Fibroblast of villous mesenchyme (primary cell): Measurements from ENCODE around the gene IFNK. TPM values are rescaled to one million over a fixed set of nuclear protein-coding genes. Genes with fewer than 3 reads are reported as not detected.

ENCODE experiments used
- DNase-seq: peaks from one replicate; pipeline ENCODE4 v3.0.0-alpha.2; 2010; ENCODE audit warnings: low read depth
- H3K4me3 ChIP-seq: 2 replicates; pipeline ENCODE4 v1.5.1; 2011; ENCODE audit warnings: low read depth, mild to moderate bottlenecking, low read length
- total RNA-seq: library from RNA; depleted of rRNA; stranded (reverse); fragments of >200 nt; gene quantifications from 2 replicates; pipeline ENCODE4 v1.2.3, GENCODE V29; 2012
- TF ChIP-seq, protein P1 (sequence below): IDR thresholded peaks from 2 replicates; pipeline ENCODE4 v1.5.1; 2012; ENCODE audit warnings: low read depth, mild to moderate bottlenecking, low read length; ENCODE audit not compliant: insufficient read depth

Gene IFNK
- total RNA-seq, 1 donor: not detected

DNA sequence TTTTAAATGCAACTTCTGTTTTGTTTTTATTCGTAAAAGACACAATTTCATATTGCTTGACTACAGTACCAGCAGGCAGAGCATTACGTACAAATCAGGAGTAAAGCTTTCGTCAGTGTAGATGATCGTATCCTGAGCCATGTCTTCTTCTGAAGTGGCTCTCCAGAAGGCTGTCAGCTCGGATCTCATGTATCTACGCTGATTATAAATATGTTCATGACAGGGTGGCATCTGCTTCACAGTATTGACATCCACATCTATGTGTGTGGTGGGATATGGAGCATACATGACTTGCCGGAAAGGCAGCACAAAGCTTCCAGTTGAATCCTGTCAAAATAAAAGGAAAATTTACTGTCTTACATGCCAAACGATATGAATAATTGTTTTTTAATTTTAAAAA lies 32.4 kb downstream of the IFNK start:
- no peak for DNase-seq
- TF ChIP-seq, protein P1, sequence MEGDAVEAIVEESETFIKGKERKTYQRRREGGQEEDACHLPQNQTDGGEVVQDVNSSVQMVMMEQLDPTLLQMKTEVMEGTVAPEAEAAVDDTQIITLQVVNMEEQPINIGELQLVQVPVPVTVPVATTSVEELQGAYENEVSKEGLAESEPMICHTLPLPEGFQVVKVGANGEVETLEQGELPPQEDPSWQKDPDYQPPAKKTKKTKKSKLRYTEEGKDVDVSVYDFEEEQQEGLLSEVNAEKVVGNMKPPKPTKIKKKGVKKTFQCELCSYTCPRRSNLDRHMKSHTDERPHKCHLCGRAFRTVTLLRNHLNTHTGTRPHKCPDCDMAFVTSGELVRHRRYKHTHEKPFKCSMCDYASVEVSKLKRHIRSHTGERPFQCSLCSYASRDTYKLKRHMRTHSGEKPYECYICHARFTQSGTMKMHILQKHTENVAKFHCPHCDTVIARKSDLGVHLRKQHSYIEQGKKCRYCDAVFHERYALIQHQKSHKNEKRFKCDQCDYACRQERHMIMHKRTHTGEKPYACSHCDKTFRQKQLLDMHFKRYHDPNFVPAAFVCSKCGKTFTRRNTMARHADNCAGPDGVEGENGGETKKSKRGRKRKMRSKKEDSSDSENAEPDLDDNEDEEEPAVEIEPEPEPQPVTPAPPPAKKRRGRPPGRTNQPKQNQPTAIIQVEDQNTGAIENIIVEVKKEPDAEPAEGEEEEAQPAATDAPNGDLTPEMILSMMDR: no peak
- H3K4me3 ChIP-seq: no peak overlapping the region

DNA sequence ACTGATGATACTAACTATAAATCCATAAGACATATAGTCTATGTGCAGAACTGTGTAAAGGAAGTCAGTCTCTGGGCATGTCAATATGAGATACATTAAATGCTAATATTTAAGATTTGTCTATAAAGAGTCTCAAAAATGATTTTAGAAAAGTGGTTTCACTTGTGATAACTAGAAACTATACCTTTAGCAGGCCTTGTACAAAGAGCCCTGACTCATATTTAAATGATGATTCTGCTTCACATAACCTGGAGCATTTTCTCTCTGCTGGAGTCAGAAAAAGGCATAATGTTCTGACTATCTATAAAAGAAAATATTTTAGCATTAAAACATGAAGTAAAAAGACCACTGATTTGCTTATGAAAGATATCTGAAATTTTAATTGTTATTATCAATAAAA lies 34.2 kb downstream of the IFNK start:
- DNase-seq: no peak
- H3K4me3 ChIP-seq: no peak overlapping the region
- TF ChIP-seq, protein P1: no peak

- TF ChIP-seq, protein P1: no peak
- H3K4me3 ChIP-seq: no peak overlapping the region
- DNase-seq: no peak
Measured at GRCh38 chr9:27560457-27560856, 36.4 kb downstream of the IFNK start.

DNA sequence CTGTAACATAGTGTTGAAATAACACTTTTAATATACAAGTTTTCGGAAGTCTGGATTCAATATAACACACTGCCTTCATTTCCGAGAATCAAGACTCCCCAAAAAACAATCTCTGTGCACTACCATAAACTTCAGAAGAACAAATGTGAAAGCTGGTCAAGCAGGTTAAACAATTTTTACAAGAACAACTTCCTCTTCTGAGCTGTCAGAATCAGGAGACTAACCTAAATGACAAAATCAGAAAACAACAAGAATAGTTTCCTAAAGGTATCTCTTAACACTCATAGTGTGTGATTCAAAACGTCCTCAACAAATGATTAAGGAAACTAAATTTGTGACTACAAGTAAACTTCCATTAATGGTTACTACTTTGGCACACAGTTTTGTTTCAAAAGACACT lies 37.6 kb downstream of the IFNK start:
- TF ChIP-seq, protein P1: no peak
- DNase-seq: no peak

GRCh38 chr9:27563738-27564430 lies 39.8 kb downstream of the IFNK start:
- TF ChIP-seq, protein P1: no peak
- no peak for DNase-seq
- no peak overlapping the region for H3K4me3 ChIP-seq

More for the DNA sequence above, 37.6 kb downstream of the IFNK start:
- no peak overlapping the region for H3K4me3 ChIP-seq

- DNase-seq: no peak
- H3K4me3 ChIP-seq: no peak overlapping the region
- TF ChIP-seq, protein P1: no peak
Measured at GRCh38 chr9:27564670-27565069, 40.6 kb downstream of the IFNK start.

DNA sequence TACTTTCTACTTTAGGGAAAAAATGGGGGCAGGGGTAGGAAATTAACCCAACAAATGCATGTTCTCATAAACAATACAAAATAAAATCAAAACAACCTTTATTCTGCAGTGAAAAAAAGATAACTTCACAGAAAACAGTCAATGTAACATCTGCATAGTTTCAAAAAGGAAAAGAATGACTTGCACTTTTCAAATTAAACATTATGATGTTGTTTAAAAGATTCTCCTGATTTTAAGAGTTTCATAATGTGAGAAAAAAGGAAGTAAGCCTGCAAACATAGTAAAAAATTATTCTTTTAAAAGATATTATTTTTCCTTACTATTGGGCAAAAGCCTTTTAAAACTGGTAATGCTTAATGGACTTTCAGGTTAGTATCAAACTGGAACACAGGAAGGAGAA lies 41.6 kb downstream of the IFNK start:
- DNase-seq: peak; percentile 30

More for the DNA sequence above, 41.6 kb downstream of the IFNK start:
- TF ChIP-seq, protein P1: no peak
- H3K4me3 ChIP-seq: no peak overlapping the region
